DOHH2 (cell line): Measurements from ENCODE around the gene MOGAT1.

Experiments used
- H3F3A ChIP-seq: fragments of 200-600 bp; sonication (generic), shearing (Covaris generic); 2 replicates; pipeline ENCODE4 v1.6.0; 2016; ENCODE audit warnings: antibody characterized with exemption, mild to moderate bottlenecking; ENCODE audit not compliant: control insufficient read depth, insufficient read depth
- H3K27ac ChIP-seq: fragments of 200-600 bp; sonication (generic); 2 replicates; pipeline ENCODE4 v1.5.1; 2014; ENCODE audit warnings: low read depth, mild to moderate bottlenecking, low read length, moderate library complexity
- H3K27me3 ChIP-seq: fragments of 200-600 bp; sonication (generic); 2 replicates; pipeline ENCODE4 v1.6.1; 2014; ENCODE audit warnings: mild to moderate bottlenecking, low read length, mixed read lengths; ENCODE audit not compliant: control insufficient read depth
- H3K36me3 ChIP-seq: fragments of 200-600 bp; sonication (generic); 2 replicates; pipeline ENCODE4 v1.6.1; 2014; ENCODE audit warnings: mild to moderate bottlenecking, low read length, moderate library complexity, mixed read lengths; ENCODE audit not compliant: control insufficient read depth
- H3K4me1 ChIP-seq: fragments of 200-600 bp; sonication (generic); 2 replicates; pipeline ENCODE4 v1.6.1; 2014; ENCODE audit warnings: mild to moderate bottlenecking, low read length, mixed read lengths; ENCODE audit not compliant: control insufficient read depth
- H3K4me2 ChIP-seq: fragments of 200-600 bp; sonication (generic); 2 replicates; pipeline ENCODE4 v1.6.0; 2014; ENCODE audit warnings: mild to moderate bottlenecking, low read length, moderate library complexity
- H3K4me3 ChIP-seq: fragments of 200-600 bp; sonication (generic); 2 replicates; pipeline ENCODE4 v1.5.1; 2014; ENCODE audit warnings: mild to moderate bottlenecking, low read length, mixed read lengths
- H3K79me2 ChIP-seq: fragments of 200-600 bp; sonication (generic); 2 replicates; pipeline ENCODE4 v1.6.1; 2014; ENCODE audit warnings: mild to moderate bottlenecking, low read length, mixed read lengths; ENCODE audit not compliant: control insufficient read depth
- H3K9me2 ChIP-seq: fragments of 200-600 bp; sonication (generic); replicated peaks from 2 replicates; pipeline ENCODE4 v1.6.1; 2014; ENCODE audit warnings: mild to moderate bottlenecking, low read length, mixed read lengths; ENCODE audit not compliant: control insufficient read depth
- H3K9me3 ChIP-seq: fragments of 200-600 bp; sonication (generic); 2 replicates; pipeline ENCODE4 v1.6.1; 2014; ENCODE audit warnings: antibody characterized with exemption, low read length, mixed read lengths; ENCODE audit not compliant: control insufficient read depth, insufficient read depth
- H4K20me1 ChIP-seq: fragments of 200-600 bp; sonication (generic); 2 replicates; pipeline ENCODE4 v1.6.0; 2014; ENCODE audit warnings: low read depth, mild to moderate bottlenecking, antibody characterized with exemption, low read length, moderate library complexity; ENCODE audit not compliant: control insufficient read depth, insufficient read depth
- EZH2phosphoT487 ChIP-seq: fragments of 200-600 bp; sonication (generic); IDR thresholded peaks from 2 replicates; pipeline ENCODE4 v1.6.1; 2017; ENCODE audit warnings: borderline replicate concordance, mild to moderate bottlenecking, antibody characterized with exemption, low read length, moderate library complexity, mixed read lengths
- TF ChIP-seq, protein P1 (sequence below): fragments of 200-600 bp; sonication (generic); IDR thresholded peaks from one replicate; pipeline ENCODE4 v1.5.1; 2014; ENCODE audit warnings: antibody characterized with exemption, mild to moderate bottlenecking, low read depth, low read length; ENCODE audit not compliant: poor library complexity, severe bottlenecking

The MOGAT1 gene

GRCh38 chr2:222750533-222750932 is 79.1 kb downstream of the MOGAT1 start:
- no peak overlapping the region for H3K4me3 ChIP-seq
- H3K79me2 ChIP-seq, result no peaks in the 10 kb centered on the region
- H3K9me3 ChIP-seq, result peaks cover 4% of the 10 kb centered on the region; the same call in 1 of the 2 replicates
- no peaks in the 10 kb centered on the region for H4K20me1 ChIP-seq
- H3F3A ChIP-seq, result no peaks in the 10 kb centered on the region
- H3K9me2 ChIP-seq, result no peaks in the 10 kb centered on the region
- no peak overlapping the region for H3K4me2 ChIP-seq
- H3K36me3 ChIP-seq, result no peaks in the 10 kb centered on the region
- H3K4me1 ChIP-seq, result peaks cover 14% of the 10 kb centered on the region
- no peak for TF ChIP-seq EZH2phosphoT487
- TF ChIP-seq, protein P1, sequence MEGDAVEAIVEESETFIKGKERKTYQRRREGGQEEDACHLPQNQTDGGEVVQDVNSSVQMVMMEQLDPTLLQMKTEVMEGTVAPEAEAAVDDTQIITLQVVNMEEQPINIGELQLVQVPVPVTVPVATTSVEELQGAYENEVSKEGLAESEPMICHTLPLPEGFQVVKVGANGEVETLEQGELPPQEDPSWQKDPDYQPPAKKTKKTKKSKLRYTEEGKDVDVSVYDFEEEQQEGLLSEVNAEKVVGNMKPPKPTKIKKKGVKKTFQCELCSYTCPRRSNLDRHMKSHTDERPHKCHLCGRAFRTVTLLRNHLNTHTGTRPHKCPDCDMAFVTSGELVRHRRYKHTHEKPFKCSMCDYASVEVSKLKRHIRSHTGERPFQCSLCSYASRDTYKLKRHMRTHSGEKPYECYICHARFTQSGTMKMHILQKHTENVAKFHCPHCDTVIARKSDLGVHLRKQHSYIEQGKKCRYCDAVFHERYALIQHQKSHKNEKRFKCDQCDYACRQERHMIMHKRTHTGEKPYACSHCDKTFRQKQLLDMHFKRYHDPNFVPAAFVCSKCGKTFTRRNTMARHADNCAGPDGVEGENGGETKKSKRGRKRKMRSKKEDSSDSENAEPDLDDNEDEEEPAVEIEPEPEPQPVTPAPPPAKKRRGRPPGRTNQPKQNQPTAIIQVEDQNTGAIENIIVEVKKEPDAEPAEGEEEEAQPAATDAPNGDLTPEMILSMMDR, result no peak
- H3K27me3 ChIP-seq, result no peaks in the 10 kb centered on the region
- H3K27ac ChIP-seq, result no peak overlapping the region

GRCh38 chr2:222751238-222751637 is 79.8 kb downstream of the MOGAT1 start:
- peak overlapping the region; percentile 6; the same call in 1 of the 2 replicates for H3K4me3 ChIP-seq
- TF ChIP-seq, protein P1, result no peak
- TF ChIP-seq EZH2phosphoT487, result no peak
- H3K9me3 ChIP-seq, result peaks cover 4% of the 10 kb centered on the region; the same call in 1 of the 2 replicates
- no peaks in the 10 kb centered on the region for H3K36me3 ChIP-seq
- no peaks in the 10 kb centered on the region for H4K20me1 ChIP-seq
- H3K79me2 ChIP-seq, result no peaks in the 10 kb centered on the region
- no peaks in the 10 kb centered on the region for H3K27me3 ChIP-seq
- no peaks in the 10 kb centered on the region for H3F3A ChIP-seq
- H3K4me2 ChIP-seq, result no peak overlapping the region
- H3K27ac ChIP-seq, result no peak overlapping the region
- peaks cover 14% of the 10 kb centered on the region for H3K4me1 ChIP-seq
- no peaks in the 10 kb centered on the region for H3K9me2 ChIP-seq

- Histone ChIP-seq H3F3A (no peaks in the 10 kb centered on the region), H3K9me3 (peaks cover 4% of the 10 kb centered on the region; the same call in 1 of the 2 replicates), H3K36me3 (no peaks in the 10 kb centered on the region), H3K4me2 (no peak overlapping the region), H3K9me2 (no peaks in the 10 kb centered on the region), H3K4me3 (no peak overlapping the region), H3K4me1 (peaks cover 14% of the 10 kb centered on the region), H4K20me1 (no peaks in the 10 kb centered on the region), H3K27ac (no peak overlapping the region), H3K27me3 (no peaks in the 10 kb centered on the region), H3K79me2 (no peaks in the 10 kb centered on the region)
- TF ChIP-seq, protein P1, result no peak
- no peak for TF ChIP-seq EZH2phosphoT487
These were observed 80.6 kb downstream of the MOGAT1 start for GRCh38 chr2:222751821-222752719.
